ENCODE results near the gene TIMP1.

DNA sequence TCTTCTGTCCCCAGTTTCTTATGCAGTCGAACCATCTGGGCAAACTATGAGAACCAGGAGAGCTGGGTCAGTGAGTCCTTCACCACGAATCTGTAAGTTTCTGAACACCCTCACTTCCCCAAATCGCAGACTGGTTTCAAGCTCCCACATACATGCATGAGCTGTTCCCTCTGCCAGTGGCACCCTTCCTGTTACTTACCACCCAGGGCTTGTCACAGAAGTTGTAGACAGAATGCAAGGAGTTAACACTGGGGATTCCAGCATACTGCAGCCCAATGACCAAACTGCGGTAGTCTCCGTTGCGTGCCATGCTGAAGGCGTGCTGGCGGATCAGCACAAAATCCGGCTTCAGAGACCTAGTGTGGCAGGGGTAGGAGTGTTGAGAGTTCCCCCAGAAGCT, 22.8 kb downstream of the TIMP1 start:
- TF ChIP-seq, protein P1, sequence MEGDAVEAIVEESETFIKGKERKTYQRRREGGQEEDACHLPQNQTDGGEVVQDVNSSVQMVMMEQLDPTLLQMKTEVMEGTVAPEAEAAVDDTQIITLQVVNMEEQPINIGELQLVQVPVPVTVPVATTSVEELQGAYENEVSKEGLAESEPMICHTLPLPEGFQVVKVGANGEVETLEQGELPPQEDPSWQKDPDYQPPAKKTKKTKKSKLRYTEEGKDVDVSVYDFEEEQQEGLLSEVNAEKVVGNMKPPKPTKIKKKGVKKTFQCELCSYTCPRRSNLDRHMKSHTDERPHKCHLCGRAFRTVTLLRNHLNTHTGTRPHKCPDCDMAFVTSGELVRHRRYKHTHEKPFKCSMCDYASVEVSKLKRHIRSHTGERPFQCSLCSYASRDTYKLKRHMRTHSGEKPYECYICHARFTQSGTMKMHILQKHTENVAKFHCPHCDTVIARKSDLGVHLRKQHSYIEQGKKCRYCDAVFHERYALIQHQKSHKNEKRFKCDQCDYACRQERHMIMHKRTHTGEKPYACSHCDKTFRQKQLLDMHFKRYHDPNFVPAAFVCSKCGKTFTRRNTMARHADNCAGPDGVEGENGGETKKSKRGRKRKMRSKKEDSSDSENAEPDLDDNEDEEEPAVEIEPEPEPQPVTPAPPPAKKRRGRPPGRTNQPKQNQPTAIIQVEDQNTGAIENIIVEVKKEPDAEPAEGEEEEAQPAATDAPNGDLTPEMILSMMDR (IDR thresholded peaks at IDR 0.05) = no peak
- no peak for TF ChIP-seq POLR2A (IDR thresholded peaks at IDR 0.05)

Data from esophagus squamous epithelium (tissue), 4 donors.